Measurements from ENCODE around the gene EN2.

EN2 gene

DNA sequence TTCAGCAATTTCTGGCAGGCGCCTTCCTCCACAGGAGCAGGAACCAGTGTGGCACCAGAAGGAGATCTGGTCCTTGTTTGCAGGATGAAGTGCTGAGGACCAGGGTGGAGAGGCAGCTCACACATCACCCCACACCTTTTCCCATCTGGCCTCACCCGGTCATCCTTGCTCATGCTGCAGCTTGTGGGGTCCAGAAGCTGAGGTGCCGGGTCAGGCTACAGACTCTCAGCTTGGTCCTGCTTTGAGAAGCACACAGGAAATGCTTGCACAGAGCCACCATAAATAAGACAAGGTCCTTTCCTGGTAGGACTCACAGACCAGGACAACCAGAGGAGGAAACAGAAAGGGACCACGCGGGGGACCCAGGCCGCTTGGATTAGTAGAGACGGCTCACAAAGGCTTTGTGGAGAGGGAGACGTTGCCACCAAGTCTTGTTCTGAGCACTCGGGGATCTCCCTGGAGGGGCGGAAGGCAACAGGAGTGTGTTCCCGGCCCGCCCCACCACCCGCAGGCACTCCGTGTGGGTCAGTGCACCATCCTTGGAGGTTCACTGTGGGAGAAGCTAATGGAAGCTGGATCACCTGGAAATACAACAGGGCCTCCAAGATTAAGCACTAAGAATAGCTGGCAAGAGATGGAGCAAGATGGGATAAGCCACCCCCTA is 29.6 kb upstream of the EN2 start:
- ChIA-PET CTCF (no interaction called here), POLR2A (no interaction called here)
- no peak for DNase-seq (ENCODE audit: extremely low spot score)
- TF ChIP-seq L3MBTL2 (conservative IDR thresholded peaks at IDR 0.05) (no peak), ZNF384 (IDR thresholded peaks at IDR 0.05) (no peak), ARNT (IDR thresholded peaks at IDR 0.05) (no peak), HDGF (IDR thresholded peaks at IDR 0.05; ENCODE audit: borderline replicate concordance) (no peak), CTBP1 (IDR thresholded peaks at IDR 0.05; ENCODE audit: borderline replicate concordance) (no peak), FOXK2 (IDR thresholded peaks at IDR 0.05) (no peak), SP1 (IDR thresholded peaks at IDR 0.05) (no peak), BHLHE40 (IDR thresholded peaks at IDR 0.05; ENCODE audit: borderline replicate concordance) (no peak), TARDBP (IDR thresholded peaks at IDR 0.05) (no peak)

GRCh38 chr7:155429651-155430050 is 28.3 kb upstream of the EN2 start:
- no peak for DNase-seq (ENCODE audit: extremely low spot score)
- ChIA-PET CTCF (no interaction called here), POLR2A (no interaction called here)
- TF ChIP-seq ZNF384 (IDR thresholded peaks at IDR 0.05) (no peak), LEF1 (IDR thresholded peaks at IDR 0.05; ENCODE audit: borderline replicate concordance) (no peak), SP1 (IDR thresholded peaks at IDR 0.05) (no peak), NFRKB (IDR thresholded peaks at IDR 0.05) (no peak), CTBP1 (IDR thresholded peaks at IDR 0.05; ENCODE audit: borderline replicate concordance) (no peak), ARNT (IDR thresholded peaks at IDR 0.05) (no peak), TARDBP (IDR thresholded peaks at IDR 0.05) (no peak), SUZ12 (IDR thresholded peaks at IDR 0.05) (no peak), L3MBTL2 (conservative IDR thresholded peaks at IDR 0.05) (no peak), FOXA1 (IDR thresholded peaks at IDR 0.05) (no peak), HDGF (IDR thresholded peaks at IDR 0.05; ENCODE audit: borderline replicate concordance) (no peak), FOXK2 (IDR thresholded peaks at IDR 0.05) (no peak), BHLHE40 (IDR thresholded peaks at IDR 0.05; ENCODE audit: borderline replicate concordance) (no peak), FOXM1 (IDR thresholded peaks at IDR 0.05; ENCODE audit: borderline replicate concordance) (no peak)
- TF ChIP-seq, protein P1, sequence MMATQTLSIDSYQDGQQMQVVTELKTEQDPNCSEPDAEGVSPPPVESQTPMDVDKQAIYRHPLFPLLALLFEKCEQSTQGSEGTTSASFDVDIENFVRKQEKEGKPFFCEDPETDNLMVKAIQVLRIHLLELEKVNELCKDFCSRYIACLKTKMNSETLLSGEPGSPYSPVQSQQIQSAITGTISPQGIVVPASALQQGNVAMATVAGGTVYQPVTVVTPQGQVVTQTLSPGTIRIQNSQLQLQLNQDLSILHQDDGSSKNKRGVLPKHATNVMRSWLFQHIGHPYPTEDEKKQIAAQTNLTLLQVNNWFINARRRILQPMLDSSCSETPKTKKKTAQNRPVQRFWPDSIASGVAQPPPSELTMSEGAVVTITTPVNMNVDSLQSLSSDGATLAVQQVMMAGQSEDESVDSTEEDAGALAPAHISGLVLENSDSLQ (IDR thresholded peaks at IDR 0.05), result no peak

DNA sequence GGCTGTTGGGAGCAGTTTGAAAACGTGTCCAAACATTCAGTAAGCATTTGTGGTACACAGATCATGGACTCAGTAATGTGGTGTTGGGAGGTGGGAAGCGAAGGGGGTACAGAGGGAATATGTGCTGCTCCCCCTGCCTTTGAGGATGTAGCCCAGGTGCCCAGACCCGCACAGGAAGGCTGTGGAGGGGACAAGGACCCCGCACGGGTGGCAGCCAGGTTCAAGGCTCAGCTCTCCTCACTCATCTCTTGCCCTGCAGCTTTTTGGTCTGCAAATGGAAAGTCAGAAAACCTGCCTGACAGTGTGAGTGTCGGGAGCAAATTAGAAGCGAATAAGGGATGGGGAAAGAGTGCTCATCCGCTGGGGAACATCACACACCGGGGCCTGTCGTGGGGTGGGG is 27.3 kb upstream of the EN2 start:
- TF ChIP-seq NFRKB (IDR thresholded peaks at IDR 0.05) (no peak), ARNT (IDR thresholded peaks at IDR 0.05) (no peak), CTBP1 (IDR thresholded peaks at IDR 0.05; ENCODE audit: borderline replicate concordance) (no peak), SP1 (IDR thresholded peaks at IDR 0.05) (no peak), FOXM1 (IDR thresholded peaks at IDR 0.05; ENCODE audit: borderline replicate concordance) (no peak), FOXA1 (IDR thresholded peaks at IDR 0.05) (no peak), L3MBTL2 (conservative IDR thresholded peaks at IDR 0.05) (no peak), HDGF (IDR thresholded peaks at IDR 0.05; ENCODE audit: borderline replicate concordance) (no peak), TARDBP (IDR thresholded peaks at IDR 0.05) (no peak), ZNF384 (IDR thresholded peaks at IDR 0.05) (no peak), FOXK2 (IDR thresholded peaks at IDR 0.05) (no peak), BHLHE40 (IDR thresholded peaks at IDR 0.05; ENCODE audit: borderline replicate concordance) (no peak), LEF1 (IDR thresholded peaks at IDR 0.05; ENCODE audit: borderline replicate concordance) (no peak), ELF4 (IDR thresholded peaks at IDR 0.05) (no peak), SUZ12 (IDR thresholded peaks at IDR 0.05) (no peak)
- TF ChIP-seq, protein P1 (IDR thresholded peaks at IDR 0.05), result no peak
- CTCF ChIA-PET, result no interaction called here

DNA sequence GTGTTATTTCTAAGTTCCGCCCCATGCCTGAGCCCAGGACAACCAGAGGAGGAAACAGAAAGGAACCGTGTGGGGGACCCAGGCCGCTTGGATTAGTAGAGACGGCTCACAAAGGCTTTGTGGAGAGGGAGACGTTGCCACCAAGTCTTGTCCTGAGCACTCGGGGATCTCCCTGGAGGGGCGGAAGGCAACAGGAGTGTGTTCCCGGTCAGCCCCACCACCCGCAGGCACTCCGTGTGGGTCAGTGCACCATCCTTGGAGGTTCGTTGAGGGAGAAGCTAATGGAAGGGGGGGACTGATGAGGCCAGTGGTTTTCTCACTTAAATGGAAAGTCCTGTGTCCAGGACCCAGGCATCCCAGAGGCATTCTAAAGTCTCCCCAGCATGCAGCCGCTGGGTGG is 26.7 kb upstream of the EN2 start:
- ChIA-PET CTCF (no interaction called here), POLR2A (interaction anchor here (1.3 kb wide), 1 partner anchor 76 kb away, joined by 3 read pairs; no protein-coding TSS in a partner anchor)
- TF ChIP-seq FOXK2 (IDR thresholded peaks at IDR 0.05) (no peak), LEF1 (IDR thresholded peaks at IDR 0.05; ENCODE audit: borderline replicate concordance) (no peak), TARDBP (IDR thresholded peaks at IDR 0.05) (no peak), ARNT (IDR thresholded peaks at IDR 0.05) (no peak), NFRKB (IDR thresholded peaks at IDR 0.05) (no peak), BHLHE40 (IDR thresholded peaks at IDR 0.05; ENCODE audit: borderline replicate concordance) (no peak), CTBP1 (IDR thresholded peaks at IDR 0.05; ENCODE audit: borderline replicate concordance) (no peak), SUZ12 (IDR thresholded peaks at IDR 0.05) (no peak), SP1 (IDR thresholded peaks at IDR 0.05) (no peak), ZNF384 (IDR thresholded peaks at IDR 0.05) (no peak), ELF4 (IDR thresholded peaks at IDR 0.05) (no peak), L3MBTL2 (conservative IDR thresholded peaks at IDR 0.05) (no peak), FOXM1 (IDR thresholded peaks at IDR 0.05; ENCODE audit: borderline replicate concordance) (no peak), FOXA1 (IDR thresholded peaks at IDR 0.05) (no peak), HDGF (IDR thresholded peaks at IDR 0.05; ENCODE audit: borderline replicate concordance) (no peak)
- TF ChIP-seq, protein P1 (IDR thresholded peaks at IDR 0.05), result no peak
- DNase-seq (ENCODE audit: extremely low spot score), result no peak

More for the DNA sequence above, 27.3 kb upstream of the EN2 start:
- POLR2A ChIA-PET, result no interaction called here
- DNase-seq (ENCODE audit: extremely low spot score), result no peak

DNA sequence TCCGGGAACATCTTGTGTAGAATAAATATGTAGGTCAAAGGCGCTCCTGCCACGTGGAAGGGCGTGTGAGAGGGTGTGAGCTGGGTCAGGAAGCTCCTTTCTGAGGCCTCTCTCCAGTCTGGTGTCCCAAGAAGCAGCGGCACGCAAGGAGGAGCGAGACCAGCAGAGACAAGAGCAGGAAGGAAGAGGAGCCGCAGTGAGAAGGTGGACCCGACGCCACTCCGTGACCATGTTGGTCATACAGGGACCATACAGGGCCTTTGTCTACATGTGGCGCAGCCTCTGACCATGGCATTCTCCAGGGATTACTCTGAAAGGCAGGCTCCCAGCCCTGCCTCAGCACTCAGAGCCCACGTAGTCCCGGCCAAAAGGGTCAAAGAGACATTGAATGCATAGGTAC is 26.2 kb upstream of the EN2 start:
- ChIA-PET CTCF (no interaction called here), POLR2A (interaction anchor here (1.3 kb wide), 1 partner anchor 76 kb away, joined by 3 read pairs; no protein-coding TSS in a partner anchor)
- no peak for DNase-seq (ENCODE audit: extremely low spot score)
- no peak for TF ChIP-seq ZNF384 (IDR thresholded peaks at IDR 0.05)
- TF ChIP-seq SP1 (IDR thresholded peaks at IDR 0.05), result no peak
- no peak for TF ChIP-seq BHLHE40 (IDR thresholded peaks at IDR 0.05; ENCODE audit: borderline replicate concordance)
- TF ChIP-seq FOXA1 (IDR thresholded peaks at IDR 0.05), result no peak
- no peak for TF ChIP-seq L3MBTL2 (conservative IDR thresholded peaks at IDR 0.05)
- no peak for TF ChIP-seq CTBP1 (IDR thresholded peaks at IDR 0.05; ENCODE audit: borderline replicate concordance)
- no peak for TF ChIP-seq LEF1 (IDR thresholded peaks at IDR 0.05; ENCODE audit: borderline replicate concordance)

DNA sequence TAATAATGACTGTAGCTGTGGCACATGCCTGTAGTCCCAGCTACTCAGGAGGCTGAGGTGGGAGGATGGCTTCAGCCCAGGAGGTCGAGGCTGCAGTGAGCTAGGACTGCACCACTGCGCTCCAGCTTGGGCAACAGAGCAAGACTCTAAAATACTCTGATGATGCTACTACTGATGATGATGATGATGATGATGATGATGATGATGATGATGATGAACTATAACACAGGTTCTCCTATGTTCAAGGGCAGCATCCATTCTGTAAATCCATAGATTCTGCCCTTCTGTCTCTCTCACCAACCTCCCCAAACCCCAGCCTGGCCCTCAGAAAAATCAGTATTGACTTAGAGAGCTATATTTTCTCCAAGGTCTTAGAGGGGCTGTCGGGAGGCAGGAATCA is 22.8 kb upstream of the EN2 start:
- DNase-seq (ENCODE audit: extremely low spot score), result no peak
- CTCF ChIA-PET, result interaction anchor here (0.6 to 1.8 kb wide), 2 partner anchors 9 to 21 kb away, joined by 5 read pairs; no protein-coding TSS in a partner anchor
- POLR2A ChIA-PET, result no interaction called here
- TF ChIP-seq LEF1 (IDR thresholded peaks at IDR 0.05; ENCODE audit: borderline replicate concordance) (no peak), CTBP1 (IDR thresholded peaks at IDR 0.05; ENCODE audit: borderline replicate concordance) (no peak), SUZ12 (IDR thresholded peaks at IDR 0.05) (no peak), ELF4 (IDR thresholded peaks at IDR 0.05) (no peak), HDGF (IDR thresholded peaks at IDR 0.05; ENCODE audit: borderline replicate concordance) (no peak)
- TF ChIP-seq, protein P1 (IDR thresholded peaks at IDR 0.05), result no peak
